GM06990 (cell line): ENCODE data around the gene SPHK2.
A peak's percentile ranks its signal among the peaks of the same experiment; 100 is the strongest.

ENCODE experiments used
- DNase-seq: peaks from one replicate; pipeline ENCODE4 v3.0.0-alpha.2; 2011; ENCODE audit not compliant: insufficient read length; ENCODE audit errors: extremely low read depth
- H3K27me3 ChIP-seq: replicated peaks from 2 replicates; pipeline ENCODE4 v1.6.0; 2011; ENCODE audit warnings: low read length; ENCODE audit not compliant: control insufficient read depth, insufficient read depth
- H3K36me3 ChIP-seq: 2 replicates; pipeline ENCODE4 v1.5.1; 2011; ENCODE audit warnings: low read length; ENCODE audit not compliant: control insufficient read depth, insufficient read depth
- H3K4me3 ChIP-seq: replicated peaks from 2 replicates; pipeline ENCODE4 v1.5.1; 2011; ENCODE audit warnings: low read depth, mild to moderate bottlenecking, control low read depth, low read length
- TF ChIP-seq, protein P1 (sequence below): IDR thresholded peaks from 2 replicates; pipeline ENCODE4 v1.5.1; 2011; ENCODE audit warnings: low read length, control low read depth, mild to moderate bottlenecking, inconsistent platforms; ENCODE audit not compliant: insufficient read depth, poor library complexity, severe bottlenecking

Gene SPHK2

DNA sequence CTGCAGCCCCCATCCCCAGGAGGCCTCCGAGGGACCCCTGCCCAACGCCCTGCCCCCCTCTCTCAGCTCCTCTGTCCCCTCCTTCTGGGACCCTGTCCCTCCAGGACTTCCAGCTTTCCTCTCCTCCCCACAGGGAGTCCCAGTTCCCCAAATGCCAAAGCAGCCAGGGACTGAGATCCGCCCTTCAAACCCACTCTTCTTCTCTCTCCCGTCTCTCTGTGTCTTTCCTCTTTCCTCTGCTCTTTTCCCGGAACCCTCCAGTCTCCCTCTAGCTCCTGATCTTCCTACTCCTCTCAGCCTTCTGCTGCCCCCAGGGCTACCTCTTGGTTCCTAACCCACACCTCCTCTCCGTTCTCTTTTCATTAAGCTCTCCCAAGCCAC, 26.3 kb downstream of the SPHK2 start:
- no peak for DNase-seq
- Histone ChIP-seq H3K27me3 (no peaks in the 10 kb centered on the region), H3K36me3 (no peaks in the 10 kb centered on the region), H3K4me3 (peak overlapping the region; percentile 64)
- TF ChIP-seq, protein P1, sequence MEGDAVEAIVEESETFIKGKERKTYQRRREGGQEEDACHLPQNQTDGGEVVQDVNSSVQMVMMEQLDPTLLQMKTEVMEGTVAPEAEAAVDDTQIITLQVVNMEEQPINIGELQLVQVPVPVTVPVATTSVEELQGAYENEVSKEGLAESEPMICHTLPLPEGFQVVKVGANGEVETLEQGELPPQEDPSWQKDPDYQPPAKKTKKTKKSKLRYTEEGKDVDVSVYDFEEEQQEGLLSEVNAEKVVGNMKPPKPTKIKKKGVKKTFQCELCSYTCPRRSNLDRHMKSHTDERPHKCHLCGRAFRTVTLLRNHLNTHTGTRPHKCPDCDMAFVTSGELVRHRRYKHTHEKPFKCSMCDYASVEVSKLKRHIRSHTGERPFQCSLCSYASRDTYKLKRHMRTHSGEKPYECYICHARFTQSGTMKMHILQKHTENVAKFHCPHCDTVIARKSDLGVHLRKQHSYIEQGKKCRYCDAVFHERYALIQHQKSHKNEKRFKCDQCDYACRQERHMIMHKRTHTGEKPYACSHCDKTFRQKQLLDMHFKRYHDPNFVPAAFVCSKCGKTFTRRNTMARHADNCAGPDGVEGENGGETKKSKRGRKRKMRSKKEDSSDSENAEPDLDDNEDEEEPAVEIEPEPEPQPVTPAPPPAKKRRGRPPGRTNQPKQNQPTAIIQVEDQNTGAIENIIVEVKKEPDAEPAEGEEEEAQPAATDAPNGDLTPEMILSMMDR, result no peak

DNA sequence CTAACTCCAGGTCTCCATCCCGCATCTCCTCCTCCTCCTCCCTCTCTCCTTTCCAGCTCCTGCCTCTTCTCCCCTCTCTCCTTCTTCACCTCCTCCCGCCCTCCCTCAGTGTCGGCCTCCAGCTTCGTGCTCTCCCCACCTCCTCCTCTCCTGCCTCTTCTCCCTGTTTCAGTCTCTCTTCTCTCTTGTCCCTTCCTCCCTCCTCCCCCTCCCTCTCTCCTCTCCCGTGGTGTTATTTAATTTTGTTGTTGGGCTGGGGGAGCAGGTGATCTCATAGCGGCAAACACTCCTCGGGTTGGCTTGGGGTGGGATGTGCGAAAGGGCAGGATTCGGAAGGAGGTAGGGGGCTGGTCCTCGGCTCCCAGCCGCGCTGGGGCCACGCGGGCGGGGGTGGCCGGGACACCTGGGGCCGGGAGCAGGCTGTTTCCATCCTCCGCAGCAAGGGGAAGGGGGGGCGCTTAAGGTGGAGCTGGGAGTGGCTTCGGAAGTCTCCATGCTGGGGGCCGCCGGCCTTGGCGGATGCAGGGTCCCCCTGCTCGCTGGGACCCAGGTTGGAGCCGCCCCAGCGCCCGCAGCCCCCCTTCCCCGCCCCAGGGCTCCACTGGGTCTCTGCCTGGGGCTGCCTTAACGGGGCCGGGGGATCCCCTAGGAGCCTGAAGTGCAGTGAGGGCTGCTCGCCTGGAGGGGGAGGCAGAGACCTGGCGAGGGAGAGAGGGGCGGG, 26.9 kb downstream of the SPHK2 start, which contains the start of gene CA11:
Gene CA11, minus strand, starts transcription at position 187 of the 721 bp plus-strand sequence. CDS start 555 bp downstream, outside the sequence.
- H3K27me3 ChIP-seq, result no peaks in the 10 kb centered on the region
- TF ChIP-seq, protein P1, result peak; percentile 96
- no peaks in the 10 kb centered on the region for H3K36me3 ChIP-seq
- peak within 1 kb of the TSS; percentile 64 for H3K4me3 ChIP-seq
- peak; percentile 85 for DNase-seq

DNA sequence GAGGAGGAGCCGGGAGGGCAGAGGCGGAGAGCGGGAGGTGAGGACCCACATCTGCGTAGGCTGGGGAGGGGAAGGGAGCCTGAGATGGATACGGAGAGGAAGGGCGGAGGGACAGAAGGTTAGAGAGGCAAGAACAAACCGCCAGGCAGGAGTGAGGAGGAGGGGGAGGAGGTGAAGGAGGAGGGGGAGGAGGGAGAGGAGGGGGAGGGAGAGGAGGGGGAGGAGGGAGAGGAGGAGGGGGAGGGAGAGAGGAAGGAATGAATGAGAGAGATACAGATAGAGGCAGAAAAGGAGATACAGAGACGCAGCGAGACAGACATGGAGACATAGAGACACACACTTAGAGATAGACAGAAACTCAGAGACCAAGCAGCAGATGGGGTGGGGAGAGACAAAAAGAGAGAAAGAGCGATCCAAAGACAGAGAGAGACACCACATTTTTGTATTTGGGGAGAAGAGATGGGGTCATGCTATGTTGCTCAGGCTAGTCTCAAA, 27.5 kb downstream of the SPHK2 start:
- TF ChIP-seq, protein P1, result no peak
- Histone ChIP-seq H3K27me3 (no peaks in the 10 kb centered on the region), H3K4me3 (peak overlapping the region; percentile 64), H3K36me3 (no peaks in the 10 kb centered on the region)
- no peak for DNase-seq

- TF ChIP-seq, protein P1, result no peak
- no peak for DNase-seq
- no peaks in the 10 kb centered on the region for H3K36me3 ChIP-seq
Measured at GRCh38 chr19:48648134-48648533, 28.8 kb downstream of the SPHK2 start.

DNA sequence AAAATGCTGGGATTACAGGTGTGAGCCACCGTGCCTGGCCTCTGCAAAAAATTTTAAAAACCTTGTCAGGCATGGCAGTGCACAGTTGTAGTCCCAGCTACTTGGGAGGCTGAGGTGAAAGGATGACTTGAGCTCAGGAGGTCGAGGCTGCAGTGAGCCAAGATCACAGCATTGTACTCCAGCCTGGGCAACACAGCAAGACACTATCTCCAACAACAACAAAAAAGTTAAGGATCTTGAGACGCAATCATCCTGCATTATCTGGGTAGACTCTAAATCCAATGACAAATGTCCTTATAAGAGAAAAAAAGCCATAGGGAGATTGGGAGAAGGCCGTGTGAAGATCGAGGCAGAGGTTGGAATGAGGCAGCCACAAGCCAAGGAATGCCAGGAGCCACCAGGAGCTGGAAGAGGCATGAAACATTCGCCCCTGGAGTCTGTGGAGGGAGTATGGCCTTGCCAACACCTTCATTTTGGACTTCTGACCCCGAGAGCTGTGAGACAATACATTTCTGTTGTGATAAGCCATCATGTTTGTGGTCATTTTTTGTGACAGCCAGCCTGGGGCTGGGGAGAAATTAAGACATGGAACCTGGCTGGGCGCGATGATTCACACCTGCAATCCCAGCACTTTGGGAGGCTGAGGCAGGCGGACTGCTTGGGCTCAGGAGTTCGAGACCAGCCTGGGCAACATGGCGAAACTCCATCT, 31.8 kb downstream of the SPHK2 start:
- no peaks in the 10 kb centered on the region for H3K36me3 ChIP-seq
- TF ChIP-seq, protein P1, result no peak
- H3K4me3 ChIP-seq, result no peak overlapping the region
- no peak for DNase-seq
- no peaks in the 10 kb centered on the region for H3K27me3 ChIP-seq

More at GRCh38 chr19:48648134-48648533, 28.8 kb downstream of the SPHK2 start:
- no peaks in the 10 kb centered on the region for H3K27me3 ChIP-seq
- no peak overlapping the region for H3K4me3 ChIP-seq
